H1 (cell line): ENCODE results near the gene KBTBD13. TPM values are rescaled to one million over a fixed set of nuclear protein-coding genes. Genes with fewer than 3 reads are reported as not detected.

Experiments
- CTCF ChIA-PET: fragments of 300-600 bp; sonication (Branson Sonifier 250); formaldehyde crosslinking; loops from one replicate; lab custom pipeline; 2021; ENCODE audit not compliant: partially characterized antibody; lab: Charles Lee
- POLR2A ChIA-PET: fragments of 300-600 bp; sonication (Branson Sonifier 250); formaldehyde crosslinking; loops from one replicate; lab custom pipeline; 2021; ENCODE audit warnings: inconsistent platforms; ENCODE audit not compliant: partially characterized antibody; lab: Charles Lee
- DNase-seq, 2 experiments: peaks; one replicate each; pipeline versions ENCODE4 v3.0.0 to v3.0.0-alpha.2; 2010 to 2022; ENCODE audit warnings: low spot score in 2 of 2, low read depth in 1 of 2, mixed read lengths in 1 of 2
- FAIRE-seq: peaks from 2 replicates; lab custom pipeline; 2011; peaks lifted over from hg19 to GRCh38; lab: Jason Lieb, UNC
- H2AFZ ChIP-seq: 2 replicates; pipeline ENCODE4 v1.8.1; 2012; ENCODE audit warnings: low read length, inconsistent platforms
- H2AK5ac ChIP-seq: 2 replicates; pipeline ENCODE4 v1.6.1; 2013; ENCODE audit warnings: low read depth, low read length
- H2BK120ac ChIP-seq: replicated peaks from 2 replicates; pipeline ENCODE3; 2013; ENCODE audit warnings: low read depth, low read length, inconsistent platforms
- H2BK12ac ChIP-seq: 2 replicates; pipeline ENCODE4 v1.6.1; 2013; ENCODE audit warnings: low read depth, low read length
- H2BK15ac ChIP-seq: 2 replicates; pipeline ENCODE4 v1.6.1; 2013; ENCODE audit warnings: low read length
- H2BK20ac ChIP-seq: 2 replicates; pipeline ENCODE4 v1.6.1; 2013; ENCODE audit warnings: low read length
- H2BK5ac ChIP-seq: 2 replicates; pipeline ENCODE4 v1.6.1; 2013; ENCODE audit warnings: low read depth, low read length
- H3K14ac ChIP-seq: 2 replicates; pipeline ENCODE4 v1.6.1; 2013; ENCODE audit warnings: inconsistent platforms; ENCODE audit not compliant: insufficient read length
- H3K18ac ChIP-seq: 2 replicates; pipeline ENCODE4 v1.6.1; 2013; ENCODE audit warnings: low read length; ENCODE audit errors: extremely low read depth
- H3K23ac ChIP-seq: 2 replicates; pipeline ENCODE4 v1.6.1; 2013; ENCODE audit warnings: inconsistent platforms; ENCODE audit not compliant: insufficient read length
- H3K23me2 ChIP-seq: 2 replicates; pipeline ENCODE4 v1.6.1; 2013; ENCODE audit warnings: low read depth, low read length
- H3K27ac ChIP-seq: 2 replicates; pipeline ENCODE4 v1.6.1; 2011; ENCODE audit warnings: low read depth, low read length, inconsistent platforms
- H3K27me3 ChIP-seq, 4 experiments: replicated peaks in 1 of 4; 1 replicate in 1 of 4; 2 replicates in 3 of 4; pipeline versions ENCODE4 v1.6.1 to v1.8.1; 2011 to 2013; ENCODE audit warnings: low read length in 3 of 4, mild to moderate bottlenecking in 3 of 4, inconsistent platforms in 2 of 4, mixed read lengths in 2 of 4, moderate library complexity in 1 of 4; ENCODE audit not compliant: control insufficient read depth in 3 of 4, insufficient read depth in 3 of 4; ENCODE audit errors: extremely low read depth in 1 of 4
- H3K36me3 ChIP-seq, 4 experiments: 2 replicates each; pipeline versions ENCODE4 v1.6.1 to v1.8.1; 2011 to 2013; ENCODE audit warnings: mild to moderate bottlenecking in 4 of 4, low read length in 3 of 4, moderate library complexity in 2 of 4, control low read depth in 1 of 4, inconsistent platforms in 1 of 4; ENCODE audit not compliant: insufficient read depth in 4 of 4, control insufficient read depth in 2 of 4
- H3K4ac ChIP-seq: replicated peaks from 2 replicates; pipeline ENCODE3; 2013; ENCODE audit warnings: low read length, low read depth, mixed read lengths, inconsistent platforms; ENCODE audit not compliant: insufficient read length
- H3K4me1 ChIP-seq, 4 experiments: replicated peaks in 1 of 4; 1 replicate in 1 of 4; 2 replicates in 3 of 4; pipeline versions ENCODE4 v1.6.1 to v1.8.1; 2011 to 2013; ENCODE audit warnings: low read length in 3 of 4, inconsistent platforms in 2 of 4, mixed read lengths in 1 of 4; ENCODE audit not compliant: insufficient read depth in 4 of 4, control insufficient read depth in 3 of 4
- H3K4me2 ChIP-seq, 2 experiments: 2 replicates each; pipeline versions ENCODE4 v1.6.1 to v1.8.1; 2011 to 2013; ENCODE audit warnings: low read depth in 2 of 2, low read length in 2 of 2, control low read depth in 1 of 2, inconsistent platforms in 1 of 2, mild to moderate bottlenecking in 1 of 2; ENCODE audit not compliant: insufficient read depth in 1 of 2
- H3K4me3 ChIP-seq, 4 experiments: fragments of 200-600, 300-600 bp in 1 of 4; sonication (generic), shearing (Covaris generic), sonication (Bioruptor Twin) in 1 of 4; 2 replicates each; pipeline versions ENCODE4 v1.5.1 to v1.8.1; 2011 to 2016; ENCODE audit warnings: low read length in 4 of 4, low read depth in 3 of 4, control low read depth in 2 of 4, inconsistent platforms in 2 of 4, mild to moderate bottlenecking in 2 of 4, mixed read lengths in 1 of 4, moderate library complexity in 1 of 4; ENCODE audit not compliant: insufficient read depth in 2 of 4; ENCODE audit errors: extremely low read depth in 1 of 4
- H3K56ac ChIP-seq: replicated peaks from 2 replicates; pipeline ENCODE3; 2013; ENCODE audit warnings: low read depth, mild to moderate bottlenecking, mixed read lengths, low read length, inconsistent platforms; ENCODE audit not compliant: insufficient read length
- H3K79me1 ChIP-seq: 2 replicates; pipeline ENCODE4 v1.6.1; 2013; ENCODE audit warnings: low read depth, low read length, control low read depth
- H3K79me2 ChIP-seq, 2 experiments: 2 replicates each; pipeline versions ENCODE4 v1.6.1 to v1.8.1; 2012 to 2013; ENCODE audit warnings: low read length in 2 of 2, mild to moderate bottlenecking in 2 of 2, inconsistent platforms in 1 of 2; ENCODE audit not compliant: insufficient read depth in 2 of 2, control insufficient read depth in 1 of 2
- H3K9ac ChIP-seq, 4 experiments: replicated peaks in 1 of 4; 1 replicate in 1 of 4; 2 replicates in 3 of 4; pipeline versions ENCODE4 v1.6.1 to v1.8.1; 2011 to 2013; ENCODE audit warnings: low read depth in 3 of 4, low read length in 3 of 4, control low read depth in 2 of 4, mild to moderate bottlenecking in 2 of 4, moderate library complexity in 2 of 4, inconsistent platforms in 1 of 4; ENCODE audit errors: extremely low read depth in 1 of 4
- H3K9me3 ChIP-seq, 2 experiments: 2 replicates each; pipeline versions ENCODE4 v1.6.1 to v1.8.1; 2012 to 2013; ENCODE audit warnings: mild to moderate bottlenecking in 2 of 2, moderate library complexity in 2 of 2, control low read depth in 1 of 2, inconsistent platforms in 1 of 2, low read depth in 1 of 2, low read length in 1 of 2, mixed read lengths in 1 of 2; ENCODE audit not compliant: insufficient read depth in 2 of 2
- H4K20me1 ChIP-seq, 2 experiments: replicated peaks in 1 of 2; 2 replicates each; pipeline versions ENCODE3 to v1.8.1; 2011 to 2013; ENCODE audit warnings: inconsistent platforms in 2 of 2, low read length in 2 of 2, mild to moderate bottlenecking in 1 of 2; ENCODE audit not compliant: insufficient read depth in 2 of 2, control insufficient read depth in 1 of 2
- H4K5ac ChIP-seq: 2 replicates; pipeline ENCODE4 v1.6.1; 2013; ENCODE audit warnings: low read length, low read depth, mixed read lengths, inconsistent platforms; ENCODE audit not compliant: insufficient read length
- H4K8ac ChIP-seq: 2 replicates; pipeline ENCODE4 v1.8.0; 2013; ENCODE audit warnings: mild to moderate bottlenecking, moderate library complexity, low read length, inconsistent platforms; ENCODE audit not compliant: insufficient read depth; ENCODE audit errors: extremely low read depth
- H4K91ac ChIP-seq: replicated peaks from 2 replicates; pipeline ENCODE3; 2013; ENCODE audit warnings: low read length, mixed read lengths, inconsistent platforms; ENCODE audit not compliant: insufficient read length
- CTBP2 ChIP-seq: IDR thresholded peaks from 2 replicates; pipeline ENCODE4 v1.7.0; 2011; ENCODE audit warnings: borderline replicate concordance, mild to moderate bottlenecking, moderate library complexity, mixed read lengths, low read length; ENCODE audit not compliant: insufficient read depth, insufficient read length
- E2F6 ChIP-seq: IDR thresholded peaks from 2 replicates; pipeline ENCODE4 v1.6.1; 2012; ENCODE audit warnings: inconsistent platforms
- EZH2 ChIP-seq: fragments of 200-600 bp; sonication (generic); IDR thresholded peaks from 2 replicates; pipeline ENCODE4 v1.7.1; 2012; ENCODE audit warnings: low read depth, mild to moderate bottlenecking, moderate library complexity, low read length, inconsistent platforms; ENCODE audit not compliant: severe bottlenecking
- POLR2AphosphoS5 ChIP-seq: IDR thresholded peaks from 2 replicates; pipeline ENCODE4 v1.6.1; 2011; ENCODE audit warnings: low read depth, low read length
- RAD21 ChIP-seq, 2 experiments: IDR thresholded peaks in 1 of 2; conservative IDR thresholded peaks in 1 of 2; 2 replicates each; pipeline ENCODE4 v1.6.1; 2011; ENCODE audit warnings: low read depth in 2 of 2, low read length in 2 of 2, improper control_type of control experiment in 1 of 2, inconsistent platforms in 1 of 2, mild to moderate bottlenecking in 1 of 2, moderate library complexity in 1 of 2
- SIN3A ChIP-seq, 2 experiments: IDR thresholded peaks in 1 of 2; conservative IDR thresholded peaks in 1 of 2; 2 replicates each; pipeline ENCODE4 v1.6.1; 2011 to 2012; ENCODE audit warnings: low read length in 2 of 2, improper control_type of control experiment in 1 of 2, low read depth in 1 of 2, mild to moderate bottlenecking in 1 of 2
- TAF7 ChIP-seq: optimal IDR thresholded peaks from 2 replicates; pipeline ENCODE3; 2011; ENCODE audit warnings: low read depth, mild to moderate bottlenecking, inconsistent platforms, low read length, moderate library complexity, borderline replicate concordance
- YY1 ChIP-seq: IDR thresholded peaks from 2 replicates; pipeline ENCODE4 v1.6.1; 2011; ENCODE audit warnings: low read depth, mild to moderate bottlenecking, low read length
- WGBS, 2 experiments: shearing (Covaris generic) in 1 of 2; methylation state at CpG; one replicate each; pipeline versions ENCODE4 v1.1.6 to v1.1.7; 2013 to 2015; ENCODE audit warnings: low lambda C conversion rate in 2 of 2, mixed read lengths in 2 of 2, inconsistent platforms in 1 of 2, low coverage in 1 of 2, missing lambda C conversion rate in 1 of 2; ENCODE audit not compliant: insufficient replicate concordance in 2 of 2, insufficient coverage in 1 of 2, insufficient read length in 1 of 2; ENCODE audit errors: extremely low coverage in 1 of 2, missing lambda C conversion rate in 1 of 2; 5-methylcytosine and 5-hydroxymethylcytosine counted together
- polyA plus RNA-seq, 7 experiments: library from polyadenylated mRNA; depleted of rRNA in 3 of 7; stranded (reverse) in 5 of 7; unstranded in 2 of 7; fragments of >200 nt in 5 of 7; fragments of 200-250 nt in 2 of 7; gene quantifications; 1 replicate in 5 of 7; 2 replicates in 1 of 7; 4 replicates in 1 of 7; pipeline versions ENCODE4 v1.2.1 to v1.2.3, GENCODE V29; 2011 to 2013; ENCODE audit warnings: missing spikeins in 2 of 7, mixed read lengths in 2 of 7
- total RNA-seq: library from RNA; stranded (reverse); fragmentation: NEBNext Ultra II Directional; extraction: Animal tissue kit (Norgen Biotek cat#: 25700); gene quantifications from 2 replicates; pipeline ENCODE4 v1.2.1, GENCODE V29; 2021

The KBTBD13 gene
- total and polyA plus RNA-seq, 2 of the 8 experiments (the other 6 are each of a cell fraction or from before 2014, with no cell fraction given), result not detected

DNA sequence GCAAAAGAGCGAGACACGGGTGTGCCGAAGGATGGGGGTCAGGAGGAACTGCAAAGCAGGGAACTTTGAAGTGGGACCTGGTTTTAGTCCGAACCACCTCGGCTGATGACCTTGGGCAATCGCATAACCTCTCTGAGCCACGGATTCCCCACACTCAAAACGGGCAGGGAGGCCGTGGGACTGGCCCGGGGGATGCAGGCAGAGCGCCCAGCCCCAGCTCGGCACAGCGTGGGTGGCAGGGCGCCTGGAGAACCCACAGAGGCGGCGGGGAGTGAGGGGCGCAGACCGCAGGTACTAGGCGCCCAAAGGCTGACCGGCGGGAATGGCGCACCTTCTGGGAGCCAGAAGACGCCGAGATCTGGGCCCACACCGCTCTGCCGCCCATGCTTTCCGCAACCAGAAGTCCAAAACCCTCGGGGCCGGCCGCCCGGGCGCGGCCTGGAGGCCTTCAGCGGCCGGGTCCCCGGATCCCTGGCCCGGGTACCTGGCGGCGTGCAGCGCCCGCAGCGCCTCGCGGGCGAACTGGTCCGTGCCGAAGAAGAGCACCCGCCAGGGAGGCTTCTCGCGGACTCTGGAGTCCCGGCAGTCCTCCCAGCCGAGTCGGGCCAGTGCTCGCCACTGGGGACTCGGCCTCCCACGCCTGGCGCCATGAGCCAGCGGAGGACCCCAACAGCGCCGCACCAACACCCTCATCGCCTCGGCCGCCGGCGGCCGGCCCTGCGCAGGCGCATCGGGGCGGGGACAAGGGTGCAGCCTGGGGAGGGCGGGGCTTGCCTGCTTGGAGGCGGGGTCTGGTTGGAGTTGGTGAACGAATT lies 47.4 kb upstream of the KBTBD13 start, which contains the start of gene MTFMT:
Gene MTFMT (minus strand): TSS at position 719 of the 815 bp plus-strand sequence. CDS start 26 bp downstream, at position 693.
- Histone ChIP-seq H3K79me1 (peaks cover 5% of the 10 kb centered on the region; the same call in 1 of the 2 replicates), H3K4me3 (peak within 1 kb of the TSS; percentile 75 to 93 (median 88)), H3K27ac (no peak within 1 kb of the TSS; the same call in 1 of the 2 replicates), H4K8ac (peak within 1 kb of the TSS; percentile 87), H2BK120ac (no peak within 1 kb of the TSS), H3K56ac (no peak within 1 kb of the TSS), H2AFZ (peak within 1 kb of the TSS; percentile 43; the same call in 1 of the 2 replicates), H3K14ac (no peak within 1 kb of the TSS), H3K4ac (no peak within 1 kb of the TSS), H3K4me1 (peaks cover 0 to 2% (median 0%) of the 10 kb centered on the region in 4 experiments; a peak in 1 of 7 replicates), H3K23ac (no peak within 1 kb of the TSS), H4K20me1 (peaks cover 0 to 1% of the 10 kb centered on the region in 2 experiments), H2BK20ac (no peak within 1 kb of the TSS), H3K18ac (peak within 1 kb of the TSS; percentile 80; the same call in 1 of the 2 replicates), H3K23me2 (no peaks in the 10 kb centered on the region; the same call in 1 of the 2 replicates), H3K27me3 (no peaks in the 10 kb centered on the region), H3K9ac (peak within 1 kb of the TSS; percentile 72 to 87 (median 76)), H2BK15ac (no peak within 1 kb of the TSS), H4K5ac (peak within 1 kb of the TSS; percentile 71), H3K36me3 (peaks cover 0 to 16% (median 2%) of the 10 kb centered on the region in 4 experiments; a peak in 5 of 8 replicates), H4K91ac (peak within 1 kb of the TSS; percentile 40), H2BK5ac (no peak within 1 kb of the TSS), H2BK12ac (no peak within 1 kb of the TSS), H3K9me3 (no peaks in the 10 kb centered on the region), H3K4me2 (peak within 1 kb of the TSS; percentile 88 to 94), H2AK5ac (no peak within 1 kb of the TSS), H3K79me2 (peaks cover 0 to 7% of the 10 kb centered on the region in 2 experiments; a peak in 1 of 4 replicates)
- FAIRE-seq (no peak), DNase-seq (peak in 1 of 2 experiments; percentile 98)
- ChIA-PET CTCF (no interaction called here), POLR2A (interaction anchor here (0.6 kb wide), 1 partner anchor 27 kb away, joined by 3 read pairs; no protein-coding TSS in a partner anchor)
- WGBS, 2 experiments, result 1% methylated on average over 73 of the region's 73 CpGs; no CpG with 5 or more reads in 1 of the 2 experiments
- TF ChIP-seq EZH2 (no peak), SIN3A (conservative IDR thresholded peaks at IDR 0.05 in 1 of 2, IDR thresholded peaks at IDR 0.05 in 1 of 2; ENCODE audit: low read depth in 1 of 2, low read length in 2 of 2) (0 out of 4 replicates have a peak, but pooled peaks have one; percentile 7 to 80), TAF7 (peak; percentile 52), POLR2AphosphoS5 (peak; percentile 72), E2F6 (no peak), RAD21 (IDR thresholded peaks at IDR 0.05 in 1 of 2, conservative IDR thresholded peaks at IDR 0.05 in 1 of 2; ENCODE audit: low read depth in 2 of 2, low read length in 2 of 2) (no peak; a peak in 1 of 4 replicates), YY1 (peak; percentile 49; the same call in 1 of the 2 replicates), CTBP2 (no peak)
